GM12801 (cell line): ENCODE measurements around the gene SEPTIN7.

Experiments
- CTCF ChIP-seq: IDR thresholded peaks from one replicate; pipeline ENCODE4 v1.5.1; 2011; ENCODE audit warnings: control low read depth; ENCODE audit not compliant: insufficient read length; ENCODE audit errors: extremely low read depth

The SEPTIN7 gene

GRCh38 chr7:35800718-35801391 lies at the start of gene SEPTIN7:
TSS of gene SEPTIN7 (plus strand) at chr7:35801057. CDS start at chr7:35801210, 153 bp downstream.
- TF ChIP-seq CTCF: no peak

GRCh38 chr7:35752742-35753141 lies 48.1 kb upstream of the SEPTIN7 start:
- no peak for TF ChIP-seq CTCF

- TF ChIP-seq CTCF: no peak
Measured at GRCh38 chr7:35753761-35754603, 46.9 kb upstream of the SEPTIN7 start.

DNA sequence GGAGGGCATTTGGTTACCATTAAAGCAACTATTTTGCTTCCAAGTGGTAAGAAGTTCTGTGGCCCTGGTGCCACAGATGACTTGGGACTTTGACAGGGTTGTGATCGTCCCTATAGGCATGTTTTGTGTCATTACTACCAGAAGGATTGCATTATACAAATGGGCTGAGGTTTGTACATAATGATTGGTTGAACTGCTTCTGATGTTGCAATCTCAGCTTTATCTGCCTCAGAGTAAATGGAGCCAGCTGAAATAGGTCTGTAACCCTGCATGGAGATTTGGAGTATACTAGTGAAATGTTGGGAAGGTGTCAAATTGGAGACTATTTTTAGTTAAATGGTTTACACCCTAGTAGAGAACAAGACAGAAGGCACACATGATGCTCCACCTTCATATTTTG lies 46.1 kb upstream of the SEPTIN7 start:
- no peak for TF ChIP-seq CTCF

GRCh38 chr7:35755711-35756110 lies 45.1 kb upstream of the SEPTIN7 start:
- TF ChIP-seq CTCF: no peak

DNA sequence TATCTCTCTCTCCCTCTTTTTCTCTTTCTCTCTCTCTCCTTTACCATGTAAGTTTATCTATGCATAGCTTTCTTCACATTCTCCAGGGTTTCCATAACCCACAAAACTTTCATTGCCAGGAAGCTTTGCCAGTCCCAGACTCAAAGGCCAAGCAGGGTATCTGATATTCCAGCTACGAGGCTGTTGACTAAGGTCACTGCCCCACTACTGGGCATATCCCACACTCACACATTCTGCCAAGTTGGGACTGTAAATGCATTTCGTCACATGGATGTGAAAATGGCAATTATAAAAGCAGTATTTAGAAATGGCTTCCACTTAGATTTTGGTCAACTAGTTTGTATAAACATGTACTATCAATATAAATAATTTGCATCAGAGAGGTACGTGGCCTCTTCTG lies 43.3 kb upstream of the SEPTIN7 start:
- no peak for TF ChIP-seq CTCF

DNA sequence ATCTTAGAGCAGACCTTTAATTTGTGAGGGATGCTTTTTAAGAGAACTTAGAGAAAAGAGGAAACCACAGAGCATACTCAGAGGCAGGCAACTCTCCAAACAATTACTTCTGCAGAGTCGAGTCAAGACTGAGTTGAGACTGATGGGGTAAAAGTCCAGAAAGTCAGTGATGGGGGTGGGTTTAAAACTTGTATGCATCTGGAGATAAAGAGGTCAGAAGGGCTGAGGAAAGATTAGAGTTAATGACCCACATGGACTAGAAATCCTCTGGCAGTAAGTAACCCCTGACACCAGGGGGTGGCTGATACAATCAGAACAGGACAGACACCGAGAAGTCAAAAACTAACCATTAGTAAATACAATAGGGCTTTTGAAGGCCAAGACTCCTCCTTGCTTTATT lies 42.4 kb upstream of the SEPTIN7 start:
- no peak for TF ChIP-seq CTCF
